Measurements from ENCODE around the gene DGUOK.

The DGUOK gene

DNA sequence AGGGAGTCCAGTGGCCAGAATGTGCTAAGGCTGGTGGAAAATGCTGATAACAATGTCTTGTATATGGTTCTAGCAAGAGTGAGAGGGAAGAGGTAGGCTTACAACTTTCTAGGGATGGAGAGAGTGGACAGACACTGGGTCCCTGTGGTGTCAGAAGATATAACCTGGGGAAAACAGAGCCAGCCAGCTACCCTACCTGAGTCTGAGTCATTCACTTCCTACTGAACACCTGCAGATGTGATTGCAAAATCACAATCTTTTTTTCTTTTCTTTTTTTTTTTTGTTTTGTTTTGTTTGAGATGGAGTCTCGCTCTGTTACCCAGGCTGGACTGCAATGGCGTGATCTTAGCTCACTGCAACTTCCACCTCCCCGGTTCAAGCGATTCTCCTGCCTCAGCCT lies 65.4 kb downstream of the DGUOK start:
- no peak for DNase-seq (ENCODE audit: low spot score)
- in situ Hi-C loops (cut with MboI; ENCODE audit: low sequenced_read_pairs, unreplicated experiment), result no loop called here

DNA sequence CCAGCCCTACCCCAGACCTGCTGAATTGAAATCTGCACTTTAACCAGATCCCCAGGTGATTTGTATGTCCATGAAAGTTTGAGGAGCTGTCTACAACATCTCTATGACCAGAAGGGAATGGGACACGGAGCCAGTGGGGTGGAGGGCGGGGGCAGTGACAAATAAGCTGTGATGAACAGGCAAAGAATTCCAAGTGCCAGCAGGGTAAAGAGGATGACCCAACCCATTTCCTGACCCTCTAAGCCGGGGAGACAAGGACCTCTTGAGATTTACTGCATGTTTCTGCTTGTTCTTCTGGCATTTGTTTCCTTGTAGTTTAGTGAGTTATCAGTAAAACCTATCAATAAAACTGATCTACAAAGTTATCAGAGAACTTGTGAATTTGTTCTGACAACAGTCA lies 66.7 kb downstream of the DGUOK start:
- TF ChIP-seq, protein P1, sequence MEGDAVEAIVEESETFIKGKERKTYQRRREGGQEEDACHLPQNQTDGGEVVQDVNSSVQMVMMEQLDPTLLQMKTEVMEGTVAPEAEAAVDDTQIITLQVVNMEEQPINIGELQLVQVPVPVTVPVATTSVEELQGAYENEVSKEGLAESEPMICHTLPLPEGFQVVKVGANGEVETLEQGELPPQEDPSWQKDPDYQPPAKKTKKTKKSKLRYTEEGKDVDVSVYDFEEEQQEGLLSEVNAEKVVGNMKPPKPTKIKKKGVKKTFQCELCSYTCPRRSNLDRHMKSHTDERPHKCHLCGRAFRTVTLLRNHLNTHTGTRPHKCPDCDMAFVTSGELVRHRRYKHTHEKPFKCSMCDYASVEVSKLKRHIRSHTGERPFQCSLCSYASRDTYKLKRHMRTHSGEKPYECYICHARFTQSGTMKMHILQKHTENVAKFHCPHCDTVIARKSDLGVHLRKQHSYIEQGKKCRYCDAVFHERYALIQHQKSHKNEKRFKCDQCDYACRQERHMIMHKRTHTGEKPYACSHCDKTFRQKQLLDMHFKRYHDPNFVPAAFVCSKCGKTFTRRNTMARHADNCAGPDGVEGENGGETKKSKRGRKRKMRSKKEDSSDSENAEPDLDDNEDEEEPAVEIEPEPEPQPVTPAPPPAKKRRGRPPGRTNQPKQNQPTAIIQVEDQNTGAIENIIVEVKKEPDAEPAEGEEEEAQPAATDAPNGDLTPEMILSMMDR (IDR thresholded peaks at IDR 0.05; ENCODE audit: borderline replicate concordance, control extremely low read depth, extremely low read depth, insufficient read depth, missing control alignments), result no peak
- in situ Hi-C loops (cut with MboI; ENCODE audit: low sequenced_read_pairs, unreplicated experiment), result no loop called here
- DNase-seq (ENCODE audit: low spot score), result no peak

More for the DNA sequence above, 65.4 kb downstream of the DGUOK start:
- TF ChIP-seq, protein P1 (IDR thresholded peaks at IDR 0.05; ENCODE audit: borderline replicate concordance, control extremely low read depth, extremely low read depth, insufficient read depth, missing control alignments), result no peak

DNA sequence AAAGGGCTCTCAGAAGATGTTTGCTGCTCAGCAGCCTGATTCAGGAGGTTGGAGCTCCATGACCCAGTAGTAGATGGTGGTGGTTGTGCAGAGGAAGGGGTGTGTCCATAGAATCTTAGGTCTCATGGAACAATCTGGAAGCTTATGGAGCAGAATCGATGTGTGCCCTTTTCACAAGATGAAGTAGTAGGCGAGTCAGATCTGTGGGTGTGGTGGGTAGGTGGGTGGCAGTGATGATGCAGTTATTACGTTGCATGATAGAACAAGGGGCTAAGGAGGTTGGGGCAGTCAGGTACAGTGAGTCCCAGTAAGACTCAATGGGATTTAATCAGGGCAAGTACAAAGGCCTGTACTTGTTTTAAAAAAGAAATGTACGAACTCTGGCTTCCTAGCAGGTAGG lies 67.1 kb downstream of the DGUOK start:
- in situ Hi-C loops (cut with MboI; ENCODE audit: low sequenced_read_pairs, unreplicated experiment), result no loop called here
- TF ChIP-seq, protein P1 (IDR thresholded peaks at IDR 0.05; ENCODE audit: borderline replicate concordance, control extremely low read depth, extremely low read depth, insufficient read depth, missing control alignments), result no peak
- DNase-seq (ENCODE audit: low spot score), result no peak

DNA sequence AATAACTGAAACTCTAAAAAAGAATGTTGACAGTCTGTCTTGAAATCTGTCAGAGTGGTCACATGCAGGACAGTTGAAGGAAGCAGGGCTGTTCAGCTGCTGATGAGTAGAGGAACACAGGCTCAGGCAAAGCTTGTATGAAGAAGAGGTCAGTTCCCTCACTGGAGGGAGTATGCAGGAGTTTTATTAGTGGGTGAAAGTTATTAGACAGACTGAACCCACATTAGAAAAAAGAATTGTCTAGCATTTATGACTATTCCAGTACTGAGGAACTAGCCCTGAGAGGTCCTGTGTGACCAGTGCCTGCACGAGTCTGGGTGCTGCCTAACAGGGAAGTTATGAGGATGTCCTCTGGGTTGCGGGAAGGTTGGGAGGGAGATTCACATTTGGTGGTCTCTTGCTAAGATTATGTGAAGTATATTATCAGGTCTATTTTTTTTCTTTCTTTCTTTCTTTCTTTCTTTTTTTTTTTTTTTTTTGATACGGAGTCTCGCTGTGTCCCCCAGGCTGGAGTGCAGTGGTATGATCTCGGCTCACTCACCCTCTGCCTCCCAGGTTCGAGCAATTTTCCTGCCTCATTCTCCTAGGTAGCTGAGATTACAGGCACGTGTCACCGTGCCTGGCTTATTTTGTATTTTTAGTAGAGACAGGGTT lies 67.6 kb downstream of the DGUOK start:
- TF ChIP-seq, protein P1 (IDR thresholded peaks at IDR 0.05; ENCODE audit: borderline replicate concordance, control extremely low read depth, extremely low read depth, insufficient read depth, missing control alignments), result no peak
- in situ Hi-C loops (cut with MboI; ENCODE audit: low sequenced_read_pairs, unreplicated experiment), result no loop called here
- no peak for DNase-seq (ENCODE audit: low spot score)

DNA sequence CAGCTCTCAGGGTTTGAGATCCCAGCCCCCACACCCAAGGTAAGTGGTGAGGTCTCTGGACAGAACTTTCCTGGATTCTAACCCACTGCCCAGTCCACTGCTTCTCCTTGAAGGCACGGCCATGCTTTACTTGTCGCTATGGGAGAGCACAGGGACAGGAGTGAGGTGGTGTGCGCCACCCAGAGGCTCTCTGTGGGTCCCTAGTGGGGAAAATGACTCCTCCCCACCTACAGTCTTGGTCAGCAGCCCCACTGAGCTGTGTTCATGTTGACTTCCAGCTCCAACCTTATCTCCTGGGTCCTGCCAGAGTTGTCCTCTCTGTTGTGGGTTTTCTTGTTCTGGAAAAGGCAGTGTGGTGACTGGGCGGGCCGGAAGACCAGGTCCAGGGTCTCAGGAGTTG lies 69.1 kb downstream of the DGUOK start:
- in situ Hi-C loops (cut with MboI; ENCODE audit: low sequenced_read_pairs, unreplicated experiment), result no loop called here
- no peak for DNase-seq (ENCODE audit: low spot score)
- TF ChIP-seq, protein P1 (IDR thresholded peaks at IDR 0.05; ENCODE audit: borderline replicate concordance, control extremely low read depth, extremely low read depth, insufficient read depth, missing control alignments), result no peak

DNA sequence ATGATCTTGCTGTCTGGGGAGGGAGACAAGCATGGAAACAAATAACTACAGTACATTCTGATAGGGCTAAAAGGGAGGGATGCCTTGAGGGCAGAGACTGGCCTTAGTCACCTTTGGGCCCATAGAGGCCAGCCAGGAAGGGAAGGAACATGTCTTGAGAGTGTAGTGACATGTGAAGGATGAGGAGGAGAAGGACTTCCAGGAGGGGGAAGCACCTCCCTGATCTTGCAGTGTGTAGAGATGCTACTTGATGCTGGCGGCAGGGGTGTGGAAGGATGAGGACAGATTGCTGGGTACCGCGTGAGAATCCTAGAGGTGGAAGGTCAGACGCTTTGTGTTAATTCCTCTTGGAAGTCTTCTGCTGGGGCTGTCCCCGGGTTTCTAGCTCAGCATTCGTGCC lies 71.1 kb downstream of the DGUOK start:
- in situ Hi-C loops (cut with MboI; ENCODE audit: low sequenced_read_pairs, unreplicated experiment), result no loop called here
- TF ChIP-seq, protein P1 (IDR thresholded peaks at IDR 0.05; ENCODE audit: borderline replicate concordance, control extremely low read depth, extremely low read depth, insufficient read depth, missing control alignments), result no peak
- no peak for DNase-seq (ENCODE audit: low spot score)
